GM19467 (cell line): ENCODE measurements around the gene ADGRG7.
"Not testable (repeated sequence)": the region's sequence is repeated elsewhere in the genome, so short reads cannot be mapped to it uniquely, and the experiment has no call there.

ENCODE experiments used
- ATAC-seq: cut with Tn5 transposase; IDR thresholded peaks from one replicate; pipeline ENCODE4 v1.9.1; 2021; ENCODE audit warnings: mild to moderate bottlenecking, moderate library complexity; ENCODE audit not compliant: unreplicated experiment

Gene ADGRG7

GRCh38 chr3:100641471-100642032 is 32.2 kb downstream of the ADGRG7 start:
- ATAC-seq: peak; percentile 90

- no peak for ATAC-seq
Observed at GRCh38 chr3:100645913-100646312, 36.5 kb downstream of the ADGRG7 start.

- no peak for ATAC-seq
Observed at GRCh38 chr3:100647171-100647570, 37.8 kb downstream of the ADGRG7 start.

- no peak for ATAC-seq
Observed at GRCh38 chr3:100647657-100648056, 38.3 kb downstream of the ADGRG7 start.

- ATAC-seq: peak; percentile 99
Observed at GRCh38 chr3:100650651-100651619, 41.5 kb downstream of the ADGRG7 start.

GRCh38 chr3:100653604-100654294 is 44.3 kb downstream of the ADGRG7 start:
- ATAC-seq: no peak

GRCh38 chr3:100656945-100657344 is 47.5 kb downstream of the ADGRG7 start:
- no peak for ATAC-seq

GRCh38 chr3:100661294-100661693 is 51.9 kb downstream of the ADGRG7 start:
- not testable (repeated sequence) for ATAC-seq

GRCh38 chr3:100662113-100662823 is 52.9 kb downstream of the ADGRG7 start:
- no peak for ATAC-seq

GRCh38 chr3:100665230-100665629 is 55.8 kb downstream of the ADGRG7 start:
- ATAC-seq: no peak

- ATAC-seq: not testable (repeated sequence)
Observed at GRCh38 chr3:100666699-100667098, 57.3 kb downstream of the ADGRG7 start.

- not testable (repeated sequence) for ATAC-seq
Observed at GRCh38 chr3:100667316-100667715, 57.9 kb downstream of the ADGRG7 start.

- ATAC-seq: not testable (repeated sequence)
Observed at GRCh38 chr3:100670995-100671394, 61.6 kb downstream of the ADGRG7 start.

GRCh38 chr3:100681496-100681895 is 72.1 kb downstream of the ADGRG7 start:
- no peak for ATAC-seq

- no peak for ATAC-seq
Observed at GRCh38 chr3:100682056-100682853, 72.9 kb downstream of the ADGRG7 start.

- no peak for ATAC-seq
Observed at GRCh38 chr3:100682854-100683760, 73.7 kb downstream of the ADGRG7 start.

GRCh38 chr3:100693225-100693624 is 83.8 kb downstream of the ADGRG7 start:
- ATAC-seq: no peak

- no peak for ATAC-seq
Observed at GRCh38 chr3:100695696-100696095, 86.3 kb downstream of the ADGRG7 start.

GRCh38 chr3:100696161-100696560 is 86.8 kb downstream of the ADGRG7 start:
- no peak for ATAC-seq
